Dendritic cell treated with granulocyte-macrophage colony-stimulating factor and Interleukin-4, amounts not matched to agents 40 ng/mL and 50 ng/mL, for 4 days (primary cell): Measurements from ENCODE around the gene TNFRSF13B.

Source experiments
- H3K27ac Mint-ChIP-seq: one replicate; pipeline ENCODE4 v1.8.0; 2022; ENCODE audit warnings: mild to moderate bottlenecking, mixed read lengths
- H3K27me3 Mint-ChIP-seq: one replicate; pipeline ENCODE4 v1.8.0; 2022; ENCODE audit warnings: mild to moderate bottlenecking, mixed read lengths
- H3K36me3 Mint-ChIP-seq: one replicate; pipeline ENCODE4 v1.8.0; 2022; ENCODE audit warnings: low read depth, mixed read lengths
- H3K4me1 Mint-ChIP-seq: one replicate; pipeline ENCODE4 v1.8.0; 2022; ENCODE audit warnings: low read depth, mixed read lengths
- H3K4me3 Mint-ChIP-seq: one replicate; pipeline ENCODE4 v1.8.0; 2022; ENCODE audit warnings: mild to moderate bottlenecking, moderate library complexity, mixed read lengths
- H3K9me3 Mint-ChIP-seq: one replicate; pipeline ENCODE4 v1.8.0; 2022; ENCODE audit warnings: mixed read lengths
- intact Hi-C: fragments of 100-400 bp; cut with micrococcal nuclease; formaldehyde crosslinking; loops from one replicate; pipeline ENCODE4 v1.15.0; 2022

Gene TNFRSF13B

GRCh38 chr17:16920628-16921020 is 51.3 kb downstream of the TNFRSF13B start:
- Mint-ChIP-seq H3K27me3 (peaks cover 3% of the 10 kb centered on the region), H3K36me3 (no peaks in the 10 kb centered on the region), H3K9me3 (no peaks in the 10 kb centered on the region), H3K4me1 (peaks cover 3% of the 10 kb centered on the region), H3K27ac (no peak overlapping the region), H3K4me3 (no peak overlapping the region)
- intact Hi-C loops, result no loop called here

- Mint-ChIP-seq H3K4me1 (peaks cover 4% of the 10 kb centered on the region), H3K27ac (no peak overlapping the region), H3K27me3 (peaks cover 4% of the 10 kb centered on the region), H3K4me3 (no peak overlapping the region), H3K36me3 (no peaks in the 10 kb centered on the region), H3K9me3 (no peaks in the 10 kb centered on the region)
- intact Hi-C loops, result no loop called here
Measured at GRCh38 chr17:16919663-16920627, 52.0 kb downstream of the TNFRSF13B start.

GRCh38 chr17:16918443-16918842 is 53.5 kb downstream of the TNFRSF13B start:
- H3K27me3 Mint-ChIP-seq, result peaks cover 6% of the 10 kb centered on the region
- H3K9me3 Mint-ChIP-seq, result no peaks in the 10 kb centered on the region
- no peak overlapping the region for H3K4me3 Mint-ChIP-seq
- H3K4me1 Mint-ChIP-seq, result peaks cover 4% of the 10 kb centered on the region
- no peaks in the 10 kb centered on the region for H3K36me3 Mint-ChIP-seq
- peak overlapping the region; percentile 3 for H3K27ac Mint-ChIP-seq
- intact Hi-C loops, result no loop called here

GRCh38 chr17:16917671-16918394 is 54.1 kb downstream of the TNFRSF13B start:
- Mint-ChIP-seq H3K27me3 (peaks cover 6% of the 10 kb centered on the region), H3K4me1 (peaks cover 4% of the 10 kb centered on the region), H3K9me3 (no peaks in the 10 kb centered on the region), H3K4me3 (no peak overlapping the region), H3K27ac (peak overlapping the region; percentile 3), H3K36me3 (no peaks in the 10 kb centered on the region)
- intact Hi-C loops, result no loop called here

GRCh38 chr17:16916557-16916920 is 55.4 kb downstream of the TNFRSF13B start:
- Mint-ChIP-seq H3K4me1 (peaks cover 4% of the 10 kb centered on the region), H3K4me3 (no peak overlapping the region), H3K36me3 (no peaks in the 10 kb centered on the region), H3K27me3 (peaks cover 6% of the 10 kb centered on the region), H3K9me3 (no peaks in the 10 kb centered on the region), H3K27ac (no peak overlapping the region)
- intact Hi-C loops, result no loop called here

GRCh38 chr17:16915752-16916556 is 56.0 kb downstream of the TNFRSF13B start:
- no peaks in the 10 kb centered on the region for H3K9me3 Mint-ChIP-seq
- no peak overlapping the region for H3K27ac Mint-ChIP-seq
- H3K4me1 Mint-ChIP-seq, result peaks cover 4% of the 10 kb centered on the region
- no peak overlapping the region for H3K4me3 Mint-ChIP-seq
- intact Hi-C loops, result no loop called here
- H3K36me3 Mint-ChIP-seq, result no peaks in the 10 kb centered on the region
- H3K27me3 Mint-ChIP-seq, result peaks cover 6% of the 10 kb centered on the region

- Mint-ChIP-seq H3K4me3 (no peak overlapping the region), H3K27ac (no peak overlapping the region), H3K9me3 (no peaks in the 10 kb centered on the region), H3K27me3 (peaks cover 19% of the 10 kb centered on the region), H3K36me3 (no peaks in the 10 kb centered on the region), H3K4me1 (peaks cover 4% of the 10 kb centered on the region)
- intact Hi-C loops, result no loop called here
Measured at GRCh38 chr17:16913463-16913862, 58.5 kb downstream of the TNFRSF13B start.

GRCh38 chr17:16912021-16912962 is 59.6 kb downstream of the TNFRSF13B start:
- no peaks in the 10 kb centered on the region for H3K36me3 Mint-ChIP-seq
- H3K9me3 Mint-ChIP-seq, result no peaks in the 10 kb centered on the region
- H3K4me1 Mint-ChIP-seq, result peaks cover 4% of the 10 kb centered on the region
- no peak overlapping the region for H3K4me3 Mint-ChIP-seq
- H3K27ac Mint-ChIP-seq, result no peak overlapping the region
- H3K27me3 Mint-ChIP-seq, result peaks cover 21% of the 10 kb centered on the region
- intact Hi-C loops, result no loop called here

- intact Hi-C loops, result no loop called here
- H3K4me3 Mint-ChIP-seq, result no peak overlapping the region
- no peaks in the 10 kb centered on the region for H3K36me3 Mint-ChIP-seq
- H3K27me3 Mint-ChIP-seq, result peaks cover 26% of the 10 kb centered on the region
- peaks cover 4% of the 10 kb centered on the region for H3K4me1 Mint-ChIP-seq
- no peaks in the 10 kb centered on the region for H3K9me3 Mint-ChIP-seq
- H3K27ac Mint-ChIP-seq, result no peak overlapping the region
Measured at GRCh38 chr17:16911141-16911937, 60.6 kb downstream of the TNFRSF13B start.

GRCh38 chr17:16910341-16910740 is 61.6 kb downstream of the TNFRSF13B start:
- no peaks in the 10 kb centered on the region for H3K36me3 Mint-ChIP-seq
- no peaks in the 10 kb centered on the region for H3K4me1 Mint-ChIP-seq
- intact Hi-C loops, result no loop called here
- H3K4me3 Mint-ChIP-seq, result no peak overlapping the region
- H3K9me3 Mint-ChIP-seq, result no peaks in the 10 kb centered on the region
- peaks cover 22% of the 10 kb centered on the region for H3K27me3 Mint-ChIP-seq
- no peak overlapping the region for H3K27ac Mint-ChIP-seq

- H3K27ac Mint-ChIP-seq, result no peak overlapping the region
- intact Hi-C loops, result no loop called here
- H3K4me1 Mint-ChIP-seq, result no peaks in the 10 kb centered on the region
- no peak overlapping the region for H3K4me3 Mint-ChIP-seq
- H3K36me3 Mint-ChIP-seq, result no peaks in the 10 kb centered on the region
- H3K9me3 Mint-ChIP-seq, result no peaks in the 10 kb centered on the region
- peaks cover 21% of the 10 kb centered on the region for H3K27me3 Mint-ChIP-seq
Measured at GRCh38 chr17:16909472-16910246, 62.3 kb downstream of the TNFRSF13B start.

- H3K9me3 Mint-ChIP-seq, result no peaks in the 10 kb centered on the region
- H3K27ac Mint-ChIP-seq, result no peak overlapping the region
- H3K27me3 Mint-ChIP-seq, result peaks cover 24% of the 10 kb centered on the region
- no peaks in the 10 kb centered on the region for H3K36me3 Mint-ChIP-seq
- H3K4me3 Mint-ChIP-seq, result no peak overlapping the region
- intact Hi-C loops, result no loop called here
- no peaks in the 10 kb centered on the region for H3K4me1 Mint-ChIP-seq
Measured at GRCh38 chr17:16908273-16908672, 63.6 kb downstream of the TNFRSF13B start.
